ENCODE results near the gene RCL1.

The RCL1 gene

GRCh38 chr9:4788703-4789102 is 4.0 kb upstream of the RCL1 start:
- Histone ChIP-seq H3F3A (ENCODE audit: insufficient read depth, low read length) (no peaks in the 10 kb centered on the region), H3K9ac (ENCODE audit: low read length) (no peak overlapping the region), H3K36me3 (ENCODE audit: insufficient read depth, low read length) (no peaks in the 10 kb centered on the region; the same call in 1 of the 2 replicates), H3K4me2 (ENCODE audit: low read length) (no peak overlapping the region), H2AFZ (ENCODE audit: low read length) (no peak overlapping the region), H4K20me1 (ENCODE audit: insufficient read depth, low read length) (no peaks in the 10 kb centered on the region), H3K9me2 (ENCODE audit: low read depth, low read length) (no peaks in the 10 kb centered on the region), H3K79me2 (ENCODE audit: insufficient read depth, low read length) (peaks cover 5% of the 10 kb centered on the region), H3K4me3 (ENCODE audit: low read depth, low read length, poor library complexity, severe bottlenecking) (no peak overlapping the region), H3K4me1 (ENCODE audit: insufficient read depth, low read length, severe bottlenecking) (peaks cover 8% of the 10 kb centered on the region), H3K27ac (ENCODE audit: low read depth, low read length, poor library complexity, severe bottlenecking) (no peak overlapping the region), H3K9me3 (ENCODE audit: low read length) (no peaks in the 10 kb centered on the region), H3K27me3 (ENCODE audit: insufficient read depth, low read length) (no peaks in the 10 kb centered on the region)
- no peak for TF ChIP-seq EZH2 (IDR thresholded peaks at IDR 0.05; ENCODE audit: borderline replicate concordance, low read length)
- TF ChIP-seq CTCF (IDR thresholded peaks at IDR 0.05; ENCODE audit: low read length): no peak

GRCh38 chr9:4792054-4792571 is 631 bp upstream of the RCL1 start:
- Histone ChIP-seq H3K79me2 (ENCODE audit: insufficient read depth, low read length) (peaks cover 39% of the 10 kb centered on the region), H2AFZ (ENCODE audit: low read length) (peak overlapping the region; percentile 68), H3K27ac (ENCODE audit: low read depth, low read length, poor library complexity, severe bottlenecking) (no peak overlapping the region), H3K9me2 (ENCODE audit: low read depth, low read length) (no peaks in the 10 kb centered on the region), H3F3A (ENCODE audit: insufficient read depth, low read length) (no peaks in the 10 kb centered on the region), H3K4me2 (ENCODE audit: low read length) (peak overlapping the region; percentile 94), H3K27me3 (ENCODE audit: insufficient read depth, low read length) (no peaks in the 10 kb centered on the region), H3K4me3 (ENCODE audit: low read depth, low read length, poor library complexity, severe bottlenecking) (peak overlapping the region; percentile 79), H3K9ac (ENCODE audit: low read length) (peak overlapping the region; percentile 61), H4K20me1 (ENCODE audit: insufficient read depth, low read length) (no peaks in the 10 kb centered on the region), H3K9me3 (ENCODE audit: low read length) (no peaks in the 10 kb centered on the region), H3K4me1 (ENCODE audit: insufficient read depth, low read length, severe bottlenecking) (peaks cover 23% of the 10 kb centered on the region), H3K36me3 (ENCODE audit: insufficient read depth, low read length) (peaks cover 6% of the 10 kb centered on the region; the same call in 1 of the 2 replicates)
- TF ChIP-seq EZH2 (IDR thresholded peaks at IDR 0.05; ENCODE audit: borderline replicate concordance, low read length) (no peak), CTCF (IDR thresholded peaks at IDR 0.05; ENCODE audit: low read length) (no peak)

- H3K9me2 ChIP-seq (ENCODE audit: low read depth, low read length): no peaks in the 10 kb centered on the region
- no peaks in the 10 kb centered on the region for H3F3A ChIP-seq (ENCODE audit: insufficient read depth, low read length)
- peak overlapping the region; percentile 31 for H3K27ac ChIP-seq (ENCODE audit: low read depth, low read length, poor library complexity, severe bottlenecking)
- H3K79me2 ChIP-seq (ENCODE audit: insufficient read depth, low read length): peaks cover 55% of the 10 kb centered on the region
- H4K20me1 ChIP-seq (ENCODE audit: insufficient read depth, low read length): no peaks in the 10 kb centered on the region
- TF ChIP-seq CTCF (IDR thresholded peaks at IDR 0.05; ENCODE audit: low read length) (no peak), EZH2 (IDR thresholded peaks at IDR 0.05; ENCODE audit: borderline replicate concordance, low read length) (no peak)
- no peaks in the 10 kb centered on the region for H3K27me3 ChIP-seq (ENCODE audit: insufficient read depth, low read length)
- H3K9ac ChIP-seq (ENCODE audit: low read length): peak overlapping the region; percentile 78
- peak overlapping the region; percentile 94 for H3K4me2 ChIP-seq (ENCODE audit: low read length)
- no peaks in the 10 kb centered on the region for H3K9me3 ChIP-seq (ENCODE audit: low read length)
- H3K4me1 ChIP-seq (ENCODE audit: insufficient read depth, low read length, severe bottlenecking): peaks cover 39% of the 10 kb centered on the region
- peak overlapping the region; percentile 79 for H3K4me3 ChIP-seq (ENCODE audit: low read depth, low read length, poor library complexity, severe bottlenecking)
- peaks cover 6% of the 10 kb centered on the region; the same call in 1 of the 2 replicates for H3K36me3 ChIP-seq (ENCODE audit: insufficient read depth, low read length)
- H2AFZ ChIP-seq (ENCODE audit: low read length): no peak overlapping the region
Measured at GRCh38 chr9:4793459-4794395, 983 bp downstream of the RCL1 start.
